Fibroblast of lung (primary cell): ENCODE results near the gene COPB2.

Experiments used
- EZH2 ChIP-seq: IDR thresholded peaks from 2 replicates; pipeline ENCODE4 v1.5.1; 2012; ENCODE audit warnings: low read length, control low read depth, mild to moderate bottlenecking; ENCODE audit errors: missing control alignments
- TF ChIP-seq, protein P1 (sequence below), 2 donors: IDR thresholded peaks in 1 of 2; conservative IDR thresholded peaks in 1 of 2; 1 replicate in 1 of 2; 2 replicates in 1 of 2; pipeline ENCODE4 v1.5.1; 2011 to 2012; ENCODE audit warnings: low read length in 2 of 2, control low read depth in 1 of 2, inconsistent platforms in 1 of 2, low read depth in 1 of 2, mild to moderate bottlenecking in 1 of 2

DNA sequence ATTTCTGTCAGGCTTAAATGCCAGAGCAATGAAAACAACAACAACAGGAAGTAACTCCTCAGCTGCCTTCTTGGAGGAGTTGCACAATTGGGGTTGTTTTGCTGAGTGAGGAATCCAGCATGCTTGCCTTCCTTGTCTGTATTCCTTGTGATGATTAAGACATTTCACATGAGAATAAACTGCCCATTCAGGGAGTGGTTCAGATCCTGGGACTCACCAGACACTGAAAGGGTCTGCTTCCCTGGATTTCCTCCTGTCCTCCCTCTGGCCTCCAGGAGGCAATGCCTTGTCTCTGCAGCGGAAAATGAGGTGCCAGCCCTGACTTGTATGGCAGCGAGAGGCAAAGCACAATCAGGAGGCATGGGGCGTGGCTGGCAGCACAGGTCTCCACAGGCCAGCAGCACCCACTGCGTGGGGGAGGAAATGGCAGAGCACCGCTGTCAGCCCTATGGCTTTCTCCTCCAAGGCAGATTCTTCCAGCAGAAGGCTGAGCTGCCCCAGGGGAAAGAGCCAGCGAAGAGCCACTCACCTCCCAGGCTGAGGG is 45.4 kb upstream of the COPB2 start:
- TF ChIP-seq, protein P1, sequence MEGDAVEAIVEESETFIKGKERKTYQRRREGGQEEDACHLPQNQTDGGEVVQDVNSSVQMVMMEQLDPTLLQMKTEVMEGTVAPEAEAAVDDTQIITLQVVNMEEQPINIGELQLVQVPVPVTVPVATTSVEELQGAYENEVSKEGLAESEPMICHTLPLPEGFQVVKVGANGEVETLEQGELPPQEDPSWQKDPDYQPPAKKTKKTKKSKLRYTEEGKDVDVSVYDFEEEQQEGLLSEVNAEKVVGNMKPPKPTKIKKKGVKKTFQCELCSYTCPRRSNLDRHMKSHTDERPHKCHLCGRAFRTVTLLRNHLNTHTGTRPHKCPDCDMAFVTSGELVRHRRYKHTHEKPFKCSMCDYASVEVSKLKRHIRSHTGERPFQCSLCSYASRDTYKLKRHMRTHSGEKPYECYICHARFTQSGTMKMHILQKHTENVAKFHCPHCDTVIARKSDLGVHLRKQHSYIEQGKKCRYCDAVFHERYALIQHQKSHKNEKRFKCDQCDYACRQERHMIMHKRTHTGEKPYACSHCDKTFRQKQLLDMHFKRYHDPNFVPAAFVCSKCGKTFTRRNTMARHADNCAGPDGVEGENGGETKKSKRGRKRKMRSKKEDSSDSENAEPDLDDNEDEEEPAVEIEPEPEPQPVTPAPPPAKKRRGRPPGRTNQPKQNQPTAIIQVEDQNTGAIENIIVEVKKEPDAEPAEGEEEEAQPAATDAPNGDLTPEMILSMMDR (conservative IDR thresholded peaks at IDR 0.05 in 1 of 2, IDR thresholded peaks at IDR 0.05 in 1 of 2; ENCODE audit: low read depth in 1 of 2, low read length in 2 of 2) = no peak
- no peak for TF ChIP-seq EZH2
